Stimulated activated CD8-positive, alpha-beta memory T cell treated with anti-CD3 and anti-CD28 coated beads, Interleukin-7, amount 100 ng/mL, for 1 hour (primary cell): ENCODE measurements around the gene B4GALT3.

ENCODE experiments used
- DNase-seq, 2 donors: peaks; one replicate each; pipeline ENCODE4 v3.0.0-alpha.2; 2020; ENCODE audit warnings: low read depth in 2 of 2

B4GALT3 gene

DNA sequence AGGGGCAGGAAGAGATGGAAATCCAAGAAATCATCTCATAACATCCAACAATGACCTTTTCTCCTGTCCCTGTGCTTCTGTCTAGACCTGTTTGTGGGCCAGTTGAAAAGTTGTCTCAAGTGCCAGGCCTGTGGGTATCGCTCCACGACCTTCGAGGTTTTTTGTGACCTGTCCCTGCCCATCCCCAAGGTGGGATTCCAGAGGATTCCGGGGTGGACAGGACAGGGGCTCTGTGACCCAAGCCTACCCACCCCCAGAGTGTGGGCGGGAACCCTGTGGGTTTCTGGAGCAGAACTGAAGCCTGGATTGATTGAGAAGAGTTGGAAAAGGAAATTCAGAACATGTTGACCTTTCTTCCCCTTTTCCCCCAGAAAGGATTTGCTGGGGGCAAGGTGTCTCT lies 13.5 kb downstream of the B4GALT3 start:
- DNase-seq: no peak

DNA sequence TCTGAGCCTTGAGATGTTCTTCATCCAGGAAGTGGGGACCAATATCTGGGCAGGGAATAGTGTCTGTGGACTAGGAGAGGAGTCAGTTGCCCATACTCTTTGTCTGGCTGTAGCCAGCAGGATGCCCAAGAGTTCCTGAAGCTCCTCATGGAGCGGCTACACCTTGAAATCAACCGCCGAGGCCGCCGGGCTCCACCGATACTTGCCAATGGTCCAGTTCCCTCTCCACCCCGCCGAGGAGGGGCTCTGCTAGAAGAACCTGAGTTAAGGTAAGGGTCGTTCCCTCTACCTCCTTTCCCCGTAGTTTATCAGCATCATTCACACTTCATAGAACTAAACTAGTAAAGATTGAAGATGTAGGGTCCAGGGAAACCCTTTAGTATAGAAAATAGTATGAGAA lies 14.5 kb downstream of the B4GALT3 start:
- DNase-seq: no peak

DNA sequence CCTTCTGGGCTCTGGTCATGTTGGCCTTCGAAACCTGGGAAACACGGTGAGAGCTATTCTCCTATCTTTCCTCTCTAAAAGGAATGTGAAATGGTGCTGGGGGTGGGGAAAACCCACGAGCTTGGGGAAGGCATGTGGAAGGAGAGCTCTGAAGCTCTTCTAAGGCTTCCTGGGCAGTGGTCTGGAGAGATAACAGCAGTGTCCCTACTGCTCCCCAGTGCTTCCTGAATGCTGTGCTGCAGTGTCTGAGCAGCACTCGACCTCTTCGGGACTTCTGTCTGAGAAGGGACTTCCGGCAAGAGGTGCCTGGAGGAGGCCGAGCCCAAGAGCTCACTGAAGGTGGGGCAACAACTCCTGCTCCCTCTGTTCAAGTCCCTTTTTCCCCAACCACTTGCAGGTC lies 15.3 kb downstream of the B4GALT3 start:
- no peak for DNase-seq

DNA sequence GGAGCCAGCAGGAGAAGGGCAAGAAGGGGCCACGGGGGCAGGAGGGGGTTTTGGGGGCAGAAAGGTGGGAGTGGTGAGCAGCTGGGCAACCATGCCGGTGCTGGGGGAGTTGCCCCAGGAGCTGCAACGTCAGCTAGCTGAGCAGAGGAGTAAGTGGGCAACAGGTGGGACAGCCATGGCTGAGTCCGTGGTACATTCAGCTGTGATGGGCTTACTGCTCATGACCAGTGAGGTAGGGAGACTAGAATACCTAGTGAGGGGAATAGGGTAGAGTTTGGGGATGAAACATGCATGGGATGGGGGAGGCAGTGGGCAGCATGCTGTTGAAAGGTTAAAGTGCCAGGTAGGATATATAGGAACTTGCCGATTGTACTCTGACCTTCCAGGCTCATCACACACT lies 15.7 kb downstream of the B4GALT3 start:
- DNase-seq: no peak

DNA sequence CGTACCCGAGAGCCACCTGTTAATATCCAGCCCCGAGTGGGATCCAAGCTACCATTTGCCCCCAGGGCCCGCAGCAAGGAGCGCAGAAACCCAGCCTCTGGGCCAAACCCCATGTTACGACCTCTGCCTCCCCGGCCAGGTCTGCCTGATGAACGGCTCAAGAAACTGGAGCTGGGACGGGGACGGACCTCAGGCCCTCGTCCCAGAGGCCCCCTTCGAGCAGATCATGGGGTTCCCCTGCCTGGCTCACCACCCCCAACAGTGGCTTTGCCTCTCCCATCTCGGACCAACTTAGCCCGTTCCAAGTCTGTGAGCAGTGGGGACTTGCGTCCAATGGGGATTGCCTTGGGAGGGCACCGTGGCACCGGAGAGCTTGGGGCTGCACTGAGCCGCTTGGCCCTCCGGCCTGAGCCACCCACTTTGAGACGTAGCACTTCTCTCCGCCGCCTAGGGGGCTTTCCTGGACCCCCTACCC lies 16.6 kb downstream of the B4GALT3 start:
- DNase-seq: no peak

DNA sequence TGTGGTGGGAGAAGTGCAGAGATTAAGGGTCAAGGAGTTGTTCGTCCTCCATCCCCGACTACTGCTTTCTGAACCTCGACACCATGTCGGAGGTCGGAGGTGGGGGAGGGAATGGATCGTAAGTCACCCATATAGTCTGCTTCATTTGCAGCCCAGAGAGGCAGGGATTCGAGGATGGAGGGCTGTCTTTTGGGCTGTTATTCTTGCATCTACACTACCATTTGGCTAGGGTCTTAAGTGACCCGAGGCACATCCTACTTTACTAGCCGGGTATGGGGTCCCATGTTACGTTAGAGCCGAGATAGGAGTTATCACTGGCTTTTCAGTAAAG lies 17.4 kb downstream of the B4GALT3 start:
- no peak for DNase-seq

DNA sequence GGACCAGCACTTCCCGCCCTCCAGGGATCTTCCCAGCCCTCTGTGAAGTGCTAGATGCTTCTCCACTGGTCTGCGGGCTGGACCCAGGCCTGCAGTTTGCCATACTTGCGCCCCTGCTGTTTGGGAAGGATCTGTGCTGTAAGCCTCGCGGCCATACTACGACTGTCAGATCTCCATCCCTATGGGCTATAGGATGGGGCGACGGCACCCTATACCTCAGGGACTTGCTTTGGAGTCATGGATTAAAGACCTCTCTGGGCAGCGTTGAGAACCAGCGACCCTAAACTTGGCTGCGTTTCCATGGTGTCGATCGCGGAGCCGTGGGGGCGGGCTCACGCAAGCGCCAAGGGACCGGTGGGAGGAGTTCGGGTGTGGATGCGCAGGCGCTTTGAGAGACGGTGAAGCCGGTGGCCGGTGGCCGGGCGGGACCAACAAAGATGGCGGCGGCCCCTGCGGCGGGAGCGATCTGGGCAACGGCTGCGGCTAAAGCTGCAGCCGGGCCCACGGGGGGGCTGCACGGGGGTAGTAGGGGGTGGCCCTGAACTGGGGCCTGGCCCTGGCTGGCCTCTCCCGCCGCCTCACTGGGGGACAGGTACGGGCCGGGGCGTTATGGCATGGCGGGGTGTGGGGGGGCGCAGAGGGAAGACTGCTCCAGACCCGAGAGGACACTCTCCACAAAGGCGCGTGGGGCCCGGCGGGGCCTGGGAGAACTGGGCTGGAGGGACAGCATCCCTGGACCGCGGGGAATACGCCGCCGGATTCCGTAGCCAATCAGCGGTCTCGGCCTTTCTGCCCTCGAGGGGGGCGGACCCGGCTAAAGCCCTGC lies 18.0 kb downstream of the B4GALT3 start, which contains the start of gene USP21:
Gene USP21 (plus strand): TSS at position 414 of the 826 bp plus-strand sequence. CDS start 1,141 bp downstream, outside the sequence.
- DNase-seq: peak; percentile 82 to 85

DNA sequence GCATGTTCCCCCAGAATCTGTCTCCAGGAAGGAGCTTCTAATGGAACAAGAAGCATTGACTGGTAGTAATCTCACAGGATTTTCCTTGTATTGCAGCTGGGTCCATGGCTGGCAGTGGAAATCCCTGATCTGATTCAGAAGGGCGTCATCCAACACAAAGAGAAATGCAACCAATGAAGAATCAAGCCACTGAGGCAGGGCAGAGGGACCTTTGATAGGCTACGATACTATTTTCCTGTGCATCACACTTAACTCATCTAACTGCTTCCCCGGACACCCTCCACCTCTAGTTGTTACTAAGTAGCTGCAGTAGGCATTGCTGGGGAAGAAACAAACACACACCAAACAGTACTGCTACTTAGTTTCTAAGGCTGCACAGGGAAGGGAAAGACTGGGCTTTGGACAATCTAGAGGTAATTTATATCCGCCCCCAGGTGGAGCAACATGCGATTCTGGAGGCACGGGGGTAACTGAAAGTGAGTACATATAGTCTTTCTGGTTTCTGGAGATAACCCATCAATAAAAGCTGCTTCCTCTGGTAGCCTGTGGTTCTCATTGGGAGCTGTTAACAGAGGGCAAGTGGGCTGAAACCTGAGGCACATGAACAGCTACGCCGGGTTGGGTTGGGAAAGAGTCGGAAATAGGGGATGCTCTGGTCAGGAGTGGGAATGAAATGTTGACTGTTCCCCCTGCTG lies 18.8 kb downstream of the B4GALT3 start:
- DNase-seq: no peak

DNA sequence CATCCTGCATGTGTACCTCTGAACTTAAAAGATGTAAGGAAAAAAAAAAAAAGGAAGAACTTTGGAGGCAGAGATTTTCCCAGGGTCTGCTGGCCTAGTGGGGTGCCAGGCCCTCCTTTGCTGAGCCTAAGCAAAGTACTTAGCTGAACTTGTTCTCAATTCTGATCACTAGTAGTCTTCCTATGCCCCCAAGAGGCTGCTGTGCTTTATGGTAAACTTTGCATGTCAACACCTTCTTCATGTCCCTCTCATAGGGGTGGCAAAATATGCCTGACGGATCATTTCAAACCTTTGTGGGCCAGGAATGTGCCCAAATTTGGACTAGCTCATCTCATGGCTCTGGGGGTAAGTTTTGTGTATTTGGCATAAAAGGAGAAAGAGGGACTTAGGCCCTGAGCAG lies 19.4 kb downstream of the B4GALT3 start:
- DNase-seq: no peak

DNA sequence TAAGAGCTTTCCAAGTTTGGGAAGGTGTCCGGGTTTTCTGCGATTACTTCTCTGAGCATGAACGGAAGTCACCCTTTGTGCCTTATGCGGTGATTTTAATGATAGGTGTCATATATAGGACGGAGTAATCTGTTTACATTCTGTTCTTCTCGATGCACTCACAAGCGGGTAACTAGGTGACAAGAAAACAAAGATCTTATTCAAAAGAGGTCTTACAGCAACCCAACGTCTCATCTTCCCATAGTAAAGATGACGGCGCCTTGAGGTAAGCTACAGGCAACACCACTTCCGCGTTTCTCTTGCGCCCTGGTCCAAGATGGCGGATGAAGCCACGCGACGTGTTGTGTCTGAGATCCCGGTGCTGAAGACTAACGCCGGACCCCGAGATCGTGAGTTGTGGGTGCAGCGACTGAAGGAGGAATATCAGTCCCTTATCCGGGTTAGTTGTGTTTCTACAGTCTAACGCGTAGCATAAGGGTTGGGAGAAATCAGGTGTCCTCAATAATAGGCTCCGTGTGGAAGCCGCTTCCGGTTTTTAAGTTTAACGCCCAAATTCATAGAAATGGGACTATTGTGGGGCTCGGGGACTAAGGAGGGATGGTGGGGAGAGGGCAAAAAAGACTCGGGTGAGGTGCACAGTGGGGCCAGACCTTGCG lies 23.5 kb downstream of the B4GALT3 start, which contains the start of gene UFC1:
Gene UFC1 (plus strand): TSS at position 297 of the 656 bp plus-strand sequence. CDS start 20 bp downstream, at position 317.
- peak in 1 of 2 donors; percentile 58 for DNase-seq

DNA sequence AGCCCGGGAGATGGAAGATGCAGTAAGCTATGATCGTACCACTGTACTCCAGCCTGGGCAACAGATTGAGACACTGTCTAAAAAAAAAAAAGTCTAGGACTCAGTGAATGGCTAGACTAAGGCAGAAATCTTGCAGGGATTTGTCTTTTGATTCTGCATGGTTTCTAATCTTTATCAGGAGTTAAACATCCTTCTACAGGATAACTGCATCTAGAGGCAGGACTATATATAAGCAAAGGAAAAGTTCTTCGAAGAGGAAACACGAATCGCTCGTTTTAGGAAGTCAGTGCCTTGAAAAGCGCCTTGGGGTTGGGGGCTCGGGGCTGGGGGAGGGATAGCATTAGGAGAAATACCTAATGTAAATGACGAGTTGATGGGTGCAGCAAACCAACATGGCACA lies 24.1 kb downstream of the B4GALT3 start:
- no peak for DNase-seq

DNA sequence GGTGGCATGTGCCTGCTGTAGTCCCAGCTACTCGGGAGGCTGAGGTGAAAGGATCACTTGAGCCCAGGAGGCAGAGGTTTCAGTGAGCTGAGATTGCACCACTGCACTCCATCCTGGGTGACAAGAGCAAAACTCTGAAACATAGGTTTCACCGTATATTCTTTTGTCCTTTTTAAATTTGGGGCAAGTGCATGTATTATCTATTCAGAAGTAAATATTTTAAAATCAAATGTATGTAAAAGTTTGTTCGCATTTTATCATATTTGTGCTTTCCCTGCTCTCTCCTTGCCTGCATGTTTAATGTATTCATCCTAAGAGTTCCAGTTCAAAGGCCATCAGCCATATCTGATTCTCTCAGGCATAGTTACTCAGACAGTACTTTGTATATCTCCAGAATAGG lies 31.5 kb downstream of the B4GALT3 start:
- no peak for DNase-seq

DNA sequence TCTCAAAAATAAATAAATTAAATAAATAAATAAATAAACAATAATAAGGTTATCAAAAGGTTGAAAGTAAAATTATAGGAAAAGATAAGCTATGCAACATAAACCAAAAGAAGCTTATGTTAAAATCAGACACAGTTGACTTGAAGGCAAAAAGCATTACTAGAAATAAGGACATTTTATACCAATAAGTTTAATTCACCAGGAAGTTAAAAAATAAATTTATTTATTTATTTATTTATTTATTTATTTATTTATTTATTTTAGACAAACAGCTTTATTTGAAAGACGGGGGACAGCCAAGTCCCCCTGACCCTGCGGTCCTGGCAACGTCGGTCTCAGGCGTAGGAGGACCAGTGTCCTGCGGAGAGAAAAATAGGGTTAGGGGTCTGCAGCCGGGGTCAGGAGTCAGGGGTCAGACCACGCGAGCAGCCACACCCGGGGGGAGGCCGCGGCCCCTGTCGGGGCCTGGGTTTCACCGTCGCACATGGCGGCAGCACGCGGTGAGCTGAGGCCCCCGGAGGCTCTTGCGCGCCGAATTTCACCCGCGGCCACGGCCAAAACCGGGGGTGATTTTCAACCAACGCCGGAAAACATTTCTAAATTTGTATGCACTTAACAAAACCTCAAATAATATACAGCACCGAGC lies 36.4 kb downstream of the B4GALT3 start:
- no peak for DNase-seq

DNA sequence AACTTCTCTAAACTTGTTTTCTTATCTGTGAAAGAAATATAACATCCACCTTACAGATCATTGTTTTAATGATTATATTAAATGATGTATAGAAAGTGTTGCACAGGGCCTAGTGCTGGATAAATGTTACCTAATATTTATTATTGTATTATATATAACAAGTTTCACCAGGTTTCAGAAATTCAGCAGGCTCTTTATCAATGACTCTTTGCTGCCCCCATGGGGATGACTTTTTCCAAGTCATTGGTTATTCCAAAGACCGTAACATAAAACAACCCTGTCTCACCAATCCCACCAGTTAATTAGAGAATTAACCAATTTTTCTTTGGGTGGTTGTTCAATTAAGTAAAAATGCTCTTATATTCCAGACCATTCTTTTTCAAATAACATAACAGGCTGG lies 37.5 kb downstream of the B4GALT3 start:
- DNase-seq: no peak

DNA sequence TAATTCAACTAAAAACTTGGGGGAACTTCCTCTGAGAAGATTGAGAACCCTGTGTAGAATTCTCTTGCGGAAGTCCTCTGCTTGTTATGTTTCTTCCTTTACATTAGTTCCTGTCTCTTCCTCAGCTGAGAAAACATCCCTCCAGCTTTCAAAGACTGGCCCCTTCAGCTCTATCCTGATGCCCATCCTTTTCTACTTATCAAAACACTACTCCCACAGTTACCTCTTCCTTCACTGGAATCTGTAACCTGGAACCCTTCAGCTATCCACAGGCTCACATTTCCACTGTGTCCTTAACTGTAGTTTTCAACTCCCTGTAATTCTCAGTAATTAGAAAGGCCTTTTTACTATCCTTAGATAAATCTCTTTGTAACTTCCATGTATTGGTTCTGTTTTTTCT lies 38.9 kb downstream of the B4GALT3 start:
- DNase-seq: no peak

DNA sequence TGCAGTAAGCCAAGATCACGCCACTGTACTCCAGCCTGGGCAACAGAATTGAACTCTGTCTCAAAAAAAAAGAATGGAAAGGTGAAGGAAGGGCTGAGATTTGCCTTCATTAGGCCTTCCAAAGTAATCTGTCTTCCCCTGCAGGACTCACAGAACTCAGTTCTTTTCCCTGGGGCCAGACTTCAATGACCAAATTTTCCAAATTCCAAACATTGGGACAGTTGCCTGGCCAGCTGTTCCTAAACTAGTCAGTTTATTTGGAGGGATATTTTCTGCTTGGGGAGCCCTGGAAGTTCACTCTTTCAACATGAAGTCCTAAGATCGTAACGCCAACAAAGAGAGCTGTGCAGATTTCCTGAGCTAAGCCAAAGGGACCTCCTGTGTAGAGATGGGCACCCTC lies 39.4 kb downstream of the B4GALT3 start:
- DNase-seq: no peak

DNA sequence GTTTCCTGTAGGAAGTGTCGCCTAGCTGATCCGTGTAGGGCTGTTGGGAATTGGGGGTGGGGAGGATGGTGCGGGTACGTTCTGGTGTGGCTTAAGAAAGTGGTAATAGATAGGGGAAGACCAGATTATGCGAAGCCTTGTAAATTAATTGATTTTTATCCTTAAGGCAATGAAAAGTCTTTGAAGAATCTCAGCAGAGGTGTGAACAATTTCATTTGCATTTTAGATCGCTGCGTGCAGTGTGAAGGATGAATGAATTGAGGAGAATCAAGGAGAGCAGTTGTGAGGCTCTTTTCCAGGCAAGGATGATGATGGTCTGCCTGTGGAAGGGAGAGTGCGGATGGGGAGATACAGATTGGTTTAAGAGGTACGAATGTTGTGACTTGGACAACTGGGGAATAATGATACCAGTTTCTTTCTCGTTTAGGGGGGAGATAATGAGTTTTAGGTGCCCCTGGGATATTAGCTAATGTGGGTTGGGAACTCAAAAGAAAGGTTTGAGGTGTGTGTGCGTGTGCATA lies 44.0 kb downstream of the B4GALT3 start:
- no peak for DNase-seq

DNA sequence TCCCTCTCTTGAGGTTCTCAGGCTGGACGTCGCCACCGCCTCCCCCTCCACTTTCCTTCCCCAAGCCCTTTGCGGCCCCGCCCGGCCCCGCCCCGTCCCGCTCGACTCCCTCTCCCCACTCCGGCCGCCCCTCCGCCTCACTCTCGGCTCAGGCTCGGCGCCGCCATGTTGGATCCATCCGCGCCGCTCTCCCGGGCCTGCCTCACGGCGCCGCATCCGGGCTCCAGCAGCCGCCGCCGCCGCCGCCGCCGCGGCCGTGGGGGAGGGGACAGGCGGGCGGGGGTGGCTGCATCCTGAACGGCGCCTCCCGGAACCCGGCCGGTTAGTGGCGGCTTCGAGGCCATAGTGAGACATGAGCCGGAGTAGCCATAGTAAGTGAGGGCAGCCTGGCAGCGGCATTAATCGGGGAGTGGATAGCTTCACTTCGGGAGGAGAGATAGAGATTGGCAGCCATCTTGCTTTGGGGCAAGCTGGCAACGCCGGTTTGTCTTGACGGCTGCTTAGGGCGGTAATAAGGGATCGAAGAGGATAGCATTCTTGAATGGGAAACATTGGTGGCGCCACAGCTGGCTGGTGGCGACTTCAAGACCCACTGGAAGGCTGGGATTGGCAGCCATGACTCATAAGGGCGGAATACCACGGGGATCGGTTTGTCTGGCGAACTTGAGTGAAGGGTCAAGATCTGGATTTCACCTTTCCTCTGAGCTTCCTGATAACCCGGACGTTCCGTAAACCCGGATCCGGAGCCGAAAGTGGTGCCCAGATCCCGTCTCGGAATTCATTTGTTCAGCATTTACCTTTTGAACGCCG lies 44.7 kb downstream of the B4GALT3 start, which contains the start of gene DEDD:
Gene DEDD (minus strand): TSS at position 258 of the 810 bp plus-strand sequence. CDS start 8,205 bp downstream, outside the sequence.
- DNase-seq: peak; percentile 70 to 74

DNA sequence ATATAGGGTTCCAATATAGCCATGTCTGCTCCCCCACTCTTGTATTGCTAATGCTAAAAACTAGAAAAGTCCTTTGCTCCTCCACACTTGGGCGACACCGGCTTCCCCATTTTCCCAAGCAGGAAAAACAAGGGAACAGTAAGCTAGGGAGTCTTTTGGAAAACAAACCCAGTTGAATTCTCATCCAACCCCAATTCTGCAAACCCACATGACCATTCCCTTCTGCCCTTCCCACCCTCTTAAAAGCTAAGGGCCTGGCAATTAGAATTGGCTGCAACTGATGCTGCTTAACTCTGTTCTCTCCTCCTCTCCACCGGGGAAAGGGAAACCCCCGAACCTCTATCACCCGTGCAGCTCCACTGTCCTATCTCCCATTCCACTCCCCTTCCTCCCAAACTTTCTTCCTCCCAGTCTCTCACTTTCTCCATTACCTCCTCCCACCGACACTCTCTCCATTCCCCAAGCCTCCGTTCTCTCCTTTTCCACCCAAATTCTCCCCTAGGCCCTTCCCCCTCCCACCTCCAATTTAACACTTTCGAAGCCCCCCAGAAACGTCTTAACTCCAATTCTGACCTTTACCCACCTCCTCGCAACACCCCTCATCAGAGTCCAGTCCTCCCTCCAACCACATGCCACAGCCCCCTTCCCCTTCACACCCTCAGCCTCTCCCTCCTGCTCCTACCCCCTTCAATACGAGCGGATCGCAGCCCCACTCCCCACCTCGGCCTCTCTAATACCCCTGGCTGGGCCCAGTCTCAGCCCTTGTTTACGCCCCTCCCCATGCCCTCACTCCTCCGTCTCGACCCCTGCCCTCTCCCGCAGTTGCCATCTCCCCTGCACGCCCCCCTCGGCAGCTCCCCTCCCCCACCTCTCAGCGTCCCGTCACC lies 45.5 kb downstream of the B4GALT3 start:
- no peak for DNase-seq

DNA sequence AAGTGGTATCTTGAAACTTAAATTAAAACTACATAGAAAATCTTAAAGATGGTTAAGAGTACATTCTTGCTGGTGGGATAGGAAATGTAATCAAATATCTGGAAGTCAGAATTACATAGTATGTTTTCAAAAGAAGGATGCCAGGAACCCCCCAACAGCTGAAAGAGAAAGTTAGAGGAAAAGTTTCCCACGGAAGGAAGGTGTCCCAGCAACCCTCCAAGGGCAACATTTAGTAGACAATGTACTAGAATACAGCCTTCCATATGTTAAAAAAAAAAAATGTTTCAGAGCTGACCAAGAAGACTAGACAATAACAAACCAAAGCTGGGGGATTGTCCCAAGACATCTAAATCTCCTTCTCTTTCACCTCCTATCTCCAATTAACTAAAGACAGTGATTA lies 47.0 kb downstream of the B4GALT3 start:
- no peak for DNase-seq
